Trophoblast cell (in vitro differentiated cells and primary cell): ENCODE results near the gene ASIC2.

Source experiments
- DNase-seq, 2 donors: peaks; one replicate each; pipeline ENCODE4 v3.0.0-alpha.2; 2016
- H2AFZ ChIP-seq: 2 replicates; pipeline ENCODE4 v1.6.1; 2013; ENCODE audit warnings: low read length, moderate library complexity, mild to moderate bottlenecking; ENCODE audit not compliant: insufficient read depth, poor library complexity
- H2AK5ac ChIP-seq: 2 replicates; pipeline ENCODE4 v1.6.1; 2013; ENCODE audit warnings: mild to moderate bottlenecking, low read length
- H2BK120ac ChIP-seq: 2 replicates; pipeline ENCODE4 v1.6.1; 2013; ENCODE audit warnings: low read length, mild to moderate bottlenecking, moderate library complexity; ENCODE audit not compliant: insufficient read depth, poor library complexity
- H2BK12ac ChIP-seq: 2 replicates; pipeline ENCODE4 v1.6.1; 2013; ENCODE audit warnings: mild to moderate bottlenecking, low read length, moderate library complexity
- H2BK5ac ChIP-seq: 2 replicates; pipeline ENCODE4 v1.6.1; 2013; ENCODE audit warnings: low read length, low read depth, moderate library complexity, mild to moderate bottlenecking; ENCODE audit not compliant: poor library complexity
- H3K14ac ChIP-seq: 2 replicates; pipeline ENCODE4 v1.6.1; 2013; ENCODE audit warnings: mild to moderate bottlenecking, low read length
- H3K18ac ChIP-seq: 2 replicates; pipeline ENCODE4 v1.6.1; 2013; ENCODE audit warnings: mild to moderate bottlenecking, low read length
- H3K23ac ChIP-seq: 2 replicates; pipeline ENCODE4 v1.6.1; 2013; ENCODE audit warnings: low read length
- H3K27ac ChIP-seq: 2 replicates; pipeline ENCODE4 v1.5.1; 2013; ENCODE audit warnings: low read depth, mild to moderate bottlenecking, inconsistent platforms, low read length, moderate library complexity
- H3K27me3 ChIP-seq: 2 replicates; pipeline ENCODE4 v1.6.1; 2013; ENCODE audit warnings: inconsistent platforms, mild to moderate bottlenecking, low read length, moderate library complexity; ENCODE audit not compliant: insufficient read depth
- H3K36me3 ChIP-seq, 2 experiments: 1 replicate in 1 of 2; 2 replicates in 1 of 2; pipeline ENCODE4 v1.6.1; 2013; ENCODE audit warnings: low read length in 2 of 2, mild to moderate bottlenecking in 2 of 2, moderate library complexity in 1 of 2; ENCODE audit not compliant: insufficient read depth in 2 of 2, control insufficient read depth in 1 of 2
- H3K4ac ChIP-seq: 2 replicates; pipeline ENCODE4 v1.6.1; 2013; ENCODE audit warnings: low read depth, mild to moderate bottlenecking, low read length, moderate library complexity
- H3K4me1 ChIP-seq, 2 experiments: 1 replicate in 1 of 2; 2 replicates in 1 of 2; pipeline ENCODE4 v1.6.1; 2013; ENCODE audit warnings: low read length in 2 of 2, mild to moderate bottlenecking in 2 of 2, moderate library complexity in 1 of 2; ENCODE audit not compliant: insufficient read depth in 2 of 2, control insufficient read depth in 1 of 2
- H3K4me2 ChIP-seq: 2 replicates; pipeline ENCODE4 v1.6.1; 2013; ENCODE audit warnings: inconsistent platforms, mild to moderate bottlenecking, low read length, moderate library complexity
- H3K4me3 ChIP-seq: 2 replicates; pipeline ENCODE4 v1.5.1; 2013; ENCODE audit warnings: mild to moderate bottlenecking, low read depth, low read length, inconsistent platforms
- H3K79me1 ChIP-seq: one replicate; pipeline ENCODE4 v1.6.1; 2013; ENCODE audit warnings: low read length
- H3K79me2 ChIP-seq: 2 replicates; pipeline ENCODE4 v1.6.1; 2013; ENCODE audit warnings: low read length, mild to moderate bottlenecking; ENCODE audit not compliant: control insufficient read depth, insufficient read depth, poor library complexity
- H3K9ac ChIP-seq: 2 replicates; pipeline ENCODE4 v1.6.1; 2013; ENCODE audit warnings: mild to moderate bottlenecking, low read length
- H3K9me3 ChIP-seq: 2 replicates; pipeline ENCODE4 v1.6.1; 2013; ENCODE audit warnings: low read depth, mild to moderate bottlenecking, control low read depth, inconsistent platforms, low read length; ENCODE audit not compliant: insufficient read depth
- H4K12ac ChIP-seq: 2 replicates; pipeline ENCODE4 v1.6.1; 2013; ENCODE audit warnings: low read depth, mild to moderate bottlenecking, low read length, moderate library complexity
- H4K8ac ChIP-seq: 2 replicates; pipeline ENCODE4 v1.6.1; 2013; ENCODE audit warnings: low read depth, mild to moderate bottlenecking, low read length, moderate library complexity
- H4K91ac ChIP-seq: one replicate; pipeline ENCODE4 v1.6.1; 2013; ENCODE audit warnings: low read depth, mild to moderate bottlenecking, low read length, moderate library complexity
- WGBS: extraction: QIAGEN DNeasy Blood & Tissue Kit; methylation state at CpG from one replicate; pipeline ENCODE4 v1.1.7; 2013; ENCODE audit warnings: missing lambda C conversion rate; ENCODE audit not compliant: insufficient read length, insufficient coverage; ENCODE audit errors: extremely low coverage; 5-methylcytosine and 5-hydroxymethylcytosine counted together

ASIC2 gene

DNA sequence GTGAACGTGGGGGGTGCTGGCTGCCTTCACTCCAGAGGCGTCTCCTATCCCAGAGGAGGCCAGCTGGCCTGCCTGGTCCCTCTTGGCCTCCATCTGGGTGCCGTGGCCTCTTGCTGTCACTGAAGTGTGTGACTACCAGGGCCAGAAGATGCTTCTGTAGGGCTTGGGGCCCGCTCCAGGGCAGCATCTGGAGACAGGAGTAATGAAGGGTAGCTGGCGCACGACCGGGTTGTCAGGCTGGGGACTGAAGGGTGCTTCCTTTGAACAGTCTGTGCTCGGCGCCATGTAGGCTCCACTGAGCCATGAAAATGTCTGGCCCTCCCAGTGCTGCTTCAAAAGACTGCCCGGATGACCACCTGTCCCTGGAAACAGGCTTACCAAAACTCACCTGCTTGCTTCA lies 31.3 kb downstream of the ASIC2 start:
- no peak for DNase-seq
- Histone ChIP-seq H4K8ac (no peak overlapping the region), H3K79me2 (no peaks in the 10 kb centered on the region), H3K18ac (no peak overlapping the region), H3K27me3 (no peaks in the 10 kb centered on the region), H4K91ac (no peak overlapping the region), H3K4me3 (no peak overlapping the region), H3K4ac (no peak overlapping the region), H3K14ac (no peak overlapping the region), H2BK12ac (no peak overlapping the region), H3K4me1 (no peaks in the 10 kb centered on the region), H3K23ac (no peak overlapping the region), H3K9me3 (no peaks in the 10 kb centered on the region), H4K12ac (no peak overlapping the region), H3K27ac (no peak overlapping the region), H3K9ac (no peak overlapping the region), H2AFZ (no peak overlapping the region), H3K79me1 (no peaks in the 10 kb centered on the region), H2AK5ac (no peak overlapping the region), H3K36me3 (no peaks in the 10 kb centered on the region), H2BK5ac (no peak overlapping the region), H2BK120ac (no peak overlapping the region), H3K4me2 (no peak overlapping the region)
- WGBS, result no CpG with 5 or more reads among the region's 10 CpGs

DNA sequence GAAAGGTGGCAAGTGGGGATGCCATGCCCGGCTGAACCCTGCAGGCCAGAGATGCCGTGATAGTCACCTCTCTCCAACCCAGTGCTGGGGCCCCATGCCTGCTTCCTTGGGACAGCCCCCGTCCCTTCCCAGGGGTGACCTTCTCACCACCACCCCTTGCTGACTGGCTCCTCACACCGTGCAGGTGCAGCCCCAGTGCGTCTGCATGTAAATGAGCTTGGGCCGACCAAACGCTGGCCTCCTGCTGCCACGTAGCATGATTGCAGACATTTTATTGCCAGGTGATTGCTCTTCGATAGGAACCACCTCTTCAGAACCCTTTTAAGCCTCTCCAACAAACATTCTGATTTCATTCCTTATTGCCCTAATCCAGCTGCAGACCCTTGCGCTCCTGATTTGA lies 32.5 kb downstream of the ASIC2 start:
- H3K4me2 ChIP-seq, result no peak overlapping the region

DNA sequence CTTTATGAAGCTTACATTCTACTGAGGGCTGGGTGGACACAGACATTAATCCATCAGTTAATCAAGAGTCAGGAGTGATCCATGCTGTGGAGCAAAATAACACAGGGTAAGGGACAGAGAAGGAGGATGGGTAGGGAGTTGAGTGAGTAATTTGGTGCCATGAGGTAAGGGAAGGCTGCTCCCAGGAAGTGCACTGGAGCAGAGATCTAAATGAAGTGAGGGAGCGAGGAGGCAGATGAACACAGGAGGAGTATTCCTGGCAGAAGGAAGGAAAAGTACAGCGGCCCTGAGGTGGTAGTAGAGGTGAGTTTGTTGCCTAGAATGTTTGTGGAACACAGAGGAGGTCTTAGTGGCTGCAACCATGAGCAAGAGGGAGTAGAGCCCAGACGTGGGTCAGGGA lies 34.8 kb downstream of the ASIC2 start:
- no peak overlapping the region for H4K8ac ChIP-seq
- H3K27ac ChIP-seq, result no peak overlapping the region
- no peaks in the 10 kb centered on the region for H3K36me3 ChIP-seq
- no peak overlapping the region for H2BK5ac ChIP-seq
- H3K4me3 ChIP-seq, result no peak overlapping the region
- no peaks in the 10 kb centered on the region for H3K79me1 ChIP-seq
- H4K12ac ChIP-seq, result no peak overlapping the region
- H3K9ac ChIP-seq, result no peak overlapping the region
- no peak for DNase-seq
- H3K4me2 ChIP-seq, result no peak overlapping the region
- H3K23ac ChIP-seq, result no peak overlapping the region
- H4K91ac ChIP-seq, result no peak overlapping the region
- H2BK12ac ChIP-seq, result no peak overlapping the region
- H3K14ac ChIP-seq, result no peak overlapping the region
- no peak overlapping the region for H2BK120ac ChIP-seq
- H2AK5ac ChIP-seq, result no peak overlapping the region
- no peaks in the 10 kb centered on the region for H3K4me1 ChIP-seq
- no peak overlapping the region for H3K18ac ChIP-seq
- H3K9me3 ChIP-seq, result no peaks in the 10 kb centered on the region
- no CpG with 5 or more reads among the region's 3 CpGs for WGBS
- H3K79me2 ChIP-seq, result no peaks in the 10 kb centered on the region
- H3K27me3 ChIP-seq, result no peaks in the 10 kb centered on the region
- no peak overlapping the region for H3K4ac ChIP-seq
- no peak overlapping the region for H2AFZ ChIP-seq

More for the DNA sequence above, 32.5 kb downstream of the ASIC2 start:
- Histone ChIP-seq H3K27ac (no peak overlapping the region), H2BK12ac (no peak overlapping the region), H2AK5ac (no peak overlapping the region), H4K12ac (no peak overlapping the region), H3K4ac (no peak overlapping the region), H4K91ac (no peak overlapping the region), H3K9me3 (no peaks in the 10 kb centered on the region), H3K18ac (no peak overlapping the region), H3K36me3 (no peaks in the 10 kb centered on the region), H2BK5ac (no peak overlapping the region), H4K8ac (no peak overlapping the region), H2AFZ (no peak overlapping the region), H3K4me1 (no peaks in the 10 kb centered on the region), H3K9ac (no peak overlapping the region), H3K79me1 (no peaks in the 10 kb centered on the region), H3K27me3 (no peaks in the 10 kb centered on the region), H2BK120ac (no peak overlapping the region), H3K4me3 (no peak overlapping the region), H3K79me2 (no peaks in the 10 kb centered on the region), H3K14ac (no peak overlapping the region), H3K23ac (no peak overlapping the region)
- no peak for DNase-seq
- WGBS, result no CpG with 5 or more reads among the region's 10 CpGs

DNA sequence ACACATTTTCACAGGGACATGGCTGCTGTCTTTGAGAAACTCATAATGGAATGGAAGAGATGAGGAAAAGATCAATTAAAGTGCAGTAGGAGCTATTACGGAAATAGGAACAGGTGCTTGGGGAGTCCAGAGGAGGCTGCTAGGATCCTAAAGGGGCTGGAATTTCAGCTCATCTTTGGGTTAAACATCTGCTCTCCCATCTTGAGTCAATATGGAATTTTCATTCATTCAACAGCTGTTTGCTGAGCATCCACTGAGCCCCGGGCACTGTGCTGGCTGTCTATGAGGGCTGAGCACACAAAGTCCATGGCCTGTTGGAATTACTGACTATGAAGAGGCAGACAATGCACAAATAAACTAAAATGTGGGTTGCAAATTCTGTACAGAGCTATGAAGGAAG lies 47.9 kb downstream of the ASIC2 start:
- Histone ChIP-seq H3K9ac (no peak overlapping the region), H3K36me3 (no peaks in the 10 kb centered on the region), H3K4me3 (no peak overlapping the region), H2AFZ (no peak overlapping the region), H4K91ac (no peak overlapping the region), H4K12ac (no peak overlapping the region), H3K4ac (no peak overlapping the region), H2BK120ac (no peak overlapping the region), H3K79me2 (no peaks in the 10 kb centered on the region), H3K18ac (no peak overlapping the region), H3K27ac (no peak overlapping the region), H3K79me1 (no peaks in the 10 kb centered on the region), H4K8ac (no peak overlapping the region), H2BK12ac (no peak overlapping the region), H2AK5ac (no peak overlapping the region), H2BK5ac (no peak overlapping the region), H3K27me3 (no peaks in the 10 kb centered on the region), H3K23ac (no peak overlapping the region), H3K4me2 (no peak overlapping the region), H3K9me3 (peaks cover 2% of the 10 kb centered on the region), H3K14ac (no peak overlapping the region), H3K4me1 (no peaks in the 10 kb centered on the region)
- no CpG with 5 or more reads among the region's 2 CpGs for WGBS
- DNase-seq, result no peak
